Measurements from ENCODE around the gene ARL8B. TPM values are rescaled to one million over a fixed set of nuclear protein-coding genes. Genes with fewer than 3 reads are reported as not detected.

ARL8B gene
- total and polyA plus RNA-seq, 2 of the 8 experiments (the other 6 are each of a cell fraction or from before 2014, with no cell fraction given), result 14.5 to 27.8 TPM

DNA sequence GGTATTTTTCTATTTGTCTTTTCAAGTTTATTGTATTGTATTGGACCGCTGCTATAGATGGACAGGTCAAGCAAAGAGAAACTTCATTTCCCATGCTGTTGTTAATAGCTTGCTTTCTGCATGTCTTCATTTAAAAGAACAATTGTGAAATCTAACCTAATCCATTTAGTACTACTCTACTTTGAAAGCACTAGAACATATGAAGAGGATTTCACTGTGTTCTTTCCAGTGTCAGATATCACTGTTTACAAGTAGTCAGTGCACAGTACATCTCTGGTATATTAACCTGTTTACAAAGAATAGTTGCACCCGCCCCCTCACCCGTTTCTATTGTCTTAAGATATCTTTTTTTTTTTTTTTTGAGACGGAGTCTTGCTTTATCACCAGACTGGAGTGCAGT is 43.6 kb downstream of the ARL8B start:
- H3K4me2 ChIP-seq (ENCODE audit: insufficient read depth in 1 of 2, low read depth in 2 of 2, low read length in 2 of 2), result no peak overlapping the region
- peaks cover 4 to 10% (median 7%) of the 10 kb centered on the region in 4 experiments; a peak in 5 of 7 replicates for H3K4me1 ChIP-seq (replicated peaks in 1 of 4; ENCODE audit: control insufficient read depth in 3 of 4, insufficient read depth in 4 of 4, low read length in 3 of 4)
- no peak overlapping the region for H3K23ac ChIP-seq (ENCODE audit: insufficient read length)
- H2BK12ac ChIP-seq (ENCODE audit: low read depth, low read length), result no peak overlapping the region
- ChIA-PET POLR2A (ENCODE audit: partially characterized antibody) (no interaction called here), CTCF (ENCODE audit: partially characterized antibody) (interaction anchor here (0.7 to 2.6 kb wide), 2 partner anchors 30 to 44 kb away, joined by 3 to 7 read pairs; no protein-coding TSS in a partner anchor)
- H3K9ac ChIP-seq (replicated peaks in 1 of 4; ENCODE audit: extremely low read depth in 1 of 4, low read depth in 3 of 4, low read length in 3 of 4), result no peak overlapping the region
- no peak overlapping the region for H4K8ac ChIP-seq (ENCODE audit: extremely low read depth, insufficient read depth, low read length)
- H2AFZ ChIP-seq (ENCODE audit: low read length), result no peak overlapping the region
- H2BK15ac ChIP-seq (ENCODE audit: low read length), result no peak overlapping the region
- no peak overlapping the region for H4K5ac ChIP-seq (ENCODE audit: insufficient read length, low read depth, low read length)
- DNase-seq (ENCODE audit: low read depth in 1 of 2, low spot score in 2 of 2) (no peak), FAIRE-seq (no peak)
- no peak overlapping the region for H2BK5ac ChIP-seq (ENCODE audit: low read depth, low read length)
- no peak overlapping the region for H3K4ac ChIP-seq (replicated peaks; ENCODE audit: insufficient read length, low read depth, low read length)
- peaks cover 6 to 80% of the 10 kb centered on the region in 2 experiments for H3K79me2 ChIP-seq (ENCODE audit: control insufficient read depth in 1 of 2, insufficient read depth in 2 of 2, low read length in 2 of 2)
- TF ChIP-seq JUND (IDR thresholded peaks at IDR 0.05; ENCODE audit: low read length) (no peak), NANOG (IDR thresholded peaks at IDR 0.05; ENCODE audit: insufficient read depth, low read depth, low read length, poor library complexity, severe bottlenecking) (no peak), RNF2 (IDR thresholded peaks at IDR 0.05; ENCODE audit: borderline replicate concordance, low read depth, low read length, missing control alignments, poor library complexity, severe bottlenecking) (no peak), BACH1 (IDR thresholded peaks at IDR 0.05; ENCODE audit: low read length) (no peak), SP1 (IDR thresholded peaks at IDR 0.05; ENCODE audit: low read depth, low read length) (no peak), TAF1 (IDR thresholded peaks at IDR 0.05; ENCODE audit: low read depth, low read length) (no peak), SIN3A (conservative IDR thresholded peaks at IDR 0.05 in 1 of 2, IDR thresholded peaks at IDR 0.05 in 1 of 2; ENCODE audit: low read depth in 1 of 2, low read length in 2 of 2) (no peak)
- H3K56ac ChIP-seq (replicated peaks; ENCODE audit: insufficient read length, low read depth, low read length), result no peak overlapping the region
- no peak overlapping the region for H3K4me3 ChIP-seq (ENCODE audit: extremely low read depth in 1 of 4, insufficient read depth in 2 of 4, low read depth in 3 of 4, low read length in 4 of 4)
- H3K27ac ChIP-seq (ENCODE audit: low read depth, low read length), result no peak overlapping the region
- no peak overlapping the region for H2AK5ac ChIP-seq (ENCODE audit: low read depth, low read length)
- 84% methylated on average over 4 of the region's 4 CpGs; no CpG with 5 or more reads in 1 of the 2 experiments for WGBS, 2 experiments (ENCODE audit: extremely low coverage in 1 of 2, insufficient coverage in 1 of 2, insufficient read length in 1 of 2, insufficient replicate concordance in 2 of 2, low coverage in 1 of 2, low lambda C conversion rate in 2 of 2, missing lambda C conversion rate in 1 of 2)
- peaks cover 0 to 7% of the 10 kb centered on the region in 2 experiments for H4K20me1 ChIP-seq (replicated peaks in 1 of 2; ENCODE audit: control insufficient read depth in 1 of 2, insufficient read depth in 2 of 2, low read length in 2 of 2)
- H3K23me2 ChIP-seq (ENCODE audit: low read depth, low read length), result no peaks in the 10 kb centered on the region
- no peaks in the 10 kb centered on the region for H3K27me3 ChIP-seq (replicated peaks in 1 of 4; ENCODE audit: control insufficient read depth in 3 of 4, extremely low read depth in 1 of 4, insufficient read depth in 3 of 4, low read length in 3 of 4)
- no peaks in the 10 kb centered on the region for H3K9me3 ChIP-seq (ENCODE audit: insufficient read depth in 2 of 2, low read depth in 1 of 2, low read length in 1 of 2)
- no peak overlapping the region for H4K91ac ChIP-seq (replicated peaks; ENCODE audit: insufficient read length, low read length)
- H2BK120ac ChIP-seq (replicated peaks; ENCODE audit: low read depth, low read length), result no peak overlapping the region
- H2BK20ac ChIP-seq (ENCODE audit: low read length), result no peak overlapping the region
- H3K36me3 ChIP-seq (ENCODE audit: control insufficient read depth in 2 of 4, insufficient read depth in 4 of 4, low read length in 3 of 4), result no peaks in the 10 kb centered on the region
- H3K14ac ChIP-seq (ENCODE audit: insufficient read length), result no peak overlapping the region
- H3K79me1 ChIP-seq (ENCODE audit: low read depth, low read length), result no peaks in the 10 kb centered on the region; the same call in 1 of the 2 replicates
- no peak overlapping the region for H3K18ac ChIP-seq (ENCODE audit: extremely low read depth, low read length)

Data from H1 (cell line).